K562 (cell line): ENCODE results near the gene RASD2.

Source experiments
- E2F1 ChIP-seq: sonication (generic); formaldehyde crosslinking; IDR thresholded peaks from 2 replicates; pipeline ENCODE4 v1.8.1; 2023; ENCODE audit warnings: mild to moderate bottlenecking, missing genetic modification reagents, moderate library complexity
- RBM39 ChIP-seq: fragments of 200-400 bp; formaldehyde crosslinking; optimal IDR thresholded peaks from 2 replicates; pipeline ENCODE3; 2018; ENCODE audit warnings: low read depth, low read length
- SP1 ChIP-seq: sonication (generic); formaldehyde crosslinking; IDR thresholded peaks from 2 replicates; pipeline ENCODE4 v1.8.1; 2022; ENCODE audit warnings: mild to moderate bottlenecking, missing genetic modification reagents

GRCh38 chr22:35564975-35565867, 24.6 kb downstream of the RASD2 start:
- no peak for TF ChIP-seq RBM39
- TF ChIP-seq E2F1 (CRISPR knock-in tag), result no peak
- TF ChIP-seq SP1, result no peak
